ENCODE data around the gene AK5.

The AK5 gene

DNA sequence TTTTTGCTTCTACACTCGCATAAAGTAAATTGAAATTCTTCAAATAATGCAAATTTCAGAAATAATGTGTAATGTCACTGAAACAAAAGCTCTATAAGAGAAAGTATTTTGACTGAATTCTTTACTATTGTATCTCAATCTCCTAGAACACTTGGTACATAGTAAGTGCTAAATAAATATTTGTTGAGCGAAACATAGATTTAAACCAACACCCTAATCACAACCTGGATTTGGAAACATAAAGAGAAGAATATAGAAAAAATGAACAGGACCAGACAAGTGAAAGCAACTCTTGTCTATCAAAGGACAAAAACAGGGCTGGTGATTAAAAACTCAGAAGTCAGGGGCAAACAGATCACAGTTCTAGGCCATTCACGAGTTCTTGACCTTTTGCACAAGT is 74.3 kb downstream of the AK5 start:
- no peak for DNase-seq

DNA sequence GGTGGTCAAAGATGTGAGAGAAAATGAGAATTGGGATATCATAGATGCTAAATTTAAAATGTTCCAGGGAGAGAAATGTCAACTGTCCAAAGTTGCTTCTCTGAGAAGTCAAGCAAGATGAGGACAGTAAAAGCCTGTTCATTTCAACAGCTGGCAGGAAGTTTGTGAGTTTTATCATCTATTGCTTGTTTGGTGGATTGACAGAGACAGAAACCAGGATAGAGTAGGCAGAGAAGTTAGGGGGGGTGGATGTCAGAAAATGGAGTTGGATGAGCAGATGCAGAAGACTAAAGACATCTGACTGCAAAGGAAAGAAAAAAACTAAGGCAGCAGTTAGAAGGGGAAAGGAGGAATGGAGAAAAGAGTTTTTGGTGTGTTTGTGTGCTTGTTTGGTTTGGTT is 78.4 kb downstream of the AK5 start:
- no peak for DNase-seq

DNA sequence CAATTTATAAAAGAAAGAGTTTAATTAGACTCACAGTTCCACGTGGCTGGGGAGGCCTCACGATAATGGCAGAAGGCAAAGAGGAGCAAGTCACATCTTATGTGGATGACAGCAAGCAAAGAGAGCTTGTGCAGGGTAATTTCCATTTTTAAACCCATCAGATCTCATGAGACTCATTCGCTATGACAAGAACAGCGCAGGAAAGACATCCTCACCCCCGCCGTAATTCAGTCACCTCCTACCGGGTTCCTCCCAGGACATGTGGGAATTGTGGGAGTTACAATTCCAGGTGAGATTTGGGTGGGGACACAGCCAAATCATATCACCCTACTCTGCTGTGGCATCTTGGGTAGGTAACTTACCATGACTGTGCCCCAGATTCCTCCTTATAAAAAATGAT is 79.8 kb downstream of the AK5 start:
- no peak for DNase-seq

DNA sequence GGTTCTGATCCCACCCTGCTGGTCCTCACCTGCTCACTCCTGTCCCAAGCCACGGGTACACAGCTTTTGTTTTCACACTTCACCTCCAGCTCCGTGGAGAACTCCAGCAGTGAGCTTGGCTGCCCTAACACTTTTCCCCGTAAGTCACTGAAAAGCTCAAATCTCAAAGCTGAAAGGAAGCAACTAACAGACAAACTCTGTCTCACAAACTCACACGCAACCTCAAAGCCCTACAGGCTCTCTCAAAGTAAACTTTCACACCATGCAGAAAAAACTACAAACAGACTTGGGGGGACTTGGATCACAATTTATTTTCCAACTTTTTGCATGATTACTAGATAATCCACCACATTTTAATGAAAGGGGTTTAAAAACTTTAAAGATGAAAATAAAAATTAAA is 88.3 kb downstream of the AK5 start:
- DNase-seq: no peak

DNA sequence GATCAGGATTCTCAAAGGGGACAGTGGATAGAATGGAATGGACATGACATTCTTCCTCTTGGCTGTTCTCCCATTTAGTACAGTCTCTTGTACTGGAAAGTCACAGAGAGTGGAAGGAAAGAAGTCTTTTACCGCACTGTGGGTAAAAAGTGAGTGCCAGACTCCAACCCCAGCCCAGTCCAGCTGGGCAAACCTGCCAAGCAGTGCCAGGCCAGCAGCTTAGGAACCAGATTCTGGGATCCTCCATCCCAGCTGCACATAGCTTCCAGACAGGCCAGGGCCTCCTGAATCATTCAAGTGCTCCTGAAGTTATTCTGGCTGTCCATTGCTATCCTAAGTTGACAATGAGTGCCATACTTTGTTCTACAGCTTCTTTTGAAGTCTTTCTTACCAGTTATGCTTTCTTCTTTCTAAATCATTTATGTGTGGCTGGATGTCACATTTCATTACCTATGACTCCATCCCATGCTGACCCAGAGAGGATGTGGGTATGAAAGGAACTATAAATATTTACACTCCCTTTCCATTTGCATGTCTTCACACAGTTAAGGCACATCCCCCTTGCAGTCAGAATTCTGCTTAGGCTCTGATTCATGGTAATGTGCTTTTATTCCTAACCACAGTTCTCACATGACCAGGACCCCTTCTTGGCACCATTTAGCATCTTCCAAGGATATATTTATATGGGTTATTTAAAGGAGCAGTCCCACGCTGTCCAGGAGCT is 88.9 kb downstream of the AK5 start:
- no peak for DNase-seq

DNA sequence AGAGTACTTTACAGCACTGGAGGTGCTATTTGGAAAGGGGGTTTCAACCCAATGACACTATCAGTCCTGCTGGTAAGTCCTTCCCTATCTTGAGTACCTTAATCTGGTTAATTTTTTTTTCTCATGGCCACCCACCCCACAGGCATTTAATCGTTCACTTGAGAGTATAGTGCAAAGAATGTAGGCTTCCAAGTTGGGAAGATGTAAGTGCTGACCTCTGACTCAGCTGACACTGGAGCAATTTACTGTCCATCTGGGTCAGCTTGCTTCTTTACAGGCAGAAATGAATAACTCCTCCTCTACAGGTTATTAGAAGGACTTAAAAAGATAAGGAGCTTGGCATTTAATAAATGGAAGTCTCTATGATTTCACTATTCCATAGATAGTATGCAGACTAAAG is 89.6 kb downstream of the AK5 start:
- DNase-seq: no peak

DNA sequence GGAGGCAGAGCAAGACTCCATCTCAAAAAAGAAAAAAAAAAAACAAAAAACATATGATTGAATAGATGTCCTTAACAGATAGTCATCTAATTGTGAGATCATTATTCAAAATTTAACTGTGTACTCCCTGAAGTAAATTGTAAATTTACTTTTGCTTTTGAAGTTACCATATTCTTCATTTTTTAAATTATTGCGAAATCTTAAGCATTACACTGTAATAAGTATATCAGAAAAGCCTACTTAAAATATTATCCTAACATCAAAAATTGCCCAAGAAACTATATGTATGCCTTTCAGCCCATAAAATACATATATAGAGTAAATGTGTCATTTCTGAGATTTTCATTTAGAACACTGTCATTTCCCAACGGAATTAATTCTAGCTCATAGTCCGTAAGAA is 91.9 kb downstream of the AK5 start:
- no peak for DNase-seq

DNA sequence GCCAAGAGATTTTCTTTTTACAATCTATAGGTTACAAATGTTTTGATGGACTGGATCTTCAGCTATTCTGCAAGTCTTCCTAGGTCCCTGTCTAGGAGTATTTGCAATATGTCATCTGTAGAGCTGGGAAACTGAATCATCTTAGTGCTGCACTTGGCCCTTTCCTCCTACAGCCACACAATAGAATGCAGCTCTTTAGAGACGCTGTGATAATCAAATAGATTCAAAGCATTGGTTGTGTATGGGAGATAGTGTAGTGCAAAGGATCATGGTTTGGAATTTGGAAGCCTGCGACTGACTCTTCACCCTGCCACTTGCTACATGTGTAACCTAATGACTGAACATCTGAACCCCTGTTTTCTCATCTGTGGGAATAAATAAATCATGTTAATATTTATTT is 93.7 kb downstream of the AK5 start:
- DNase-seq: no peak

DNA sequence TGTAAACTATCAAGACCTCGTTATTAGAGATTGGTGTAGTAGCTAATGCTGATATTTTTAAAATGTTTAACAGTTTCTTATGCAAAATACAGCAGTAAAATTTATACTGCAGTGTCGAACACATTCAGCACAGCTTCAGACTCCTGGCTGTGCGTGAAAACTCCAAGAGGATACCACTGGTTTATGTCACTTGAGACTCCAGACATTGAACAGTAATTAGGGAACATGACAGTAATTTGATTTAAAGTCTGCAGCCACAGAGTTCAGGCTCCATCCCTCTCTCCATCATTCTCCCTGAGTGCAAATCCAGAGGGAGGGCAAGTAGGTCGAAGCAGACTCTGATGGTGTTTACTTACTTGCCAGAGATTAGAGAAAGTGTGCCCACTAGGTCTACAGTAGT is 94.2 kb downstream of the AK5 start:
- DNase-seq: no peak

DNA sequence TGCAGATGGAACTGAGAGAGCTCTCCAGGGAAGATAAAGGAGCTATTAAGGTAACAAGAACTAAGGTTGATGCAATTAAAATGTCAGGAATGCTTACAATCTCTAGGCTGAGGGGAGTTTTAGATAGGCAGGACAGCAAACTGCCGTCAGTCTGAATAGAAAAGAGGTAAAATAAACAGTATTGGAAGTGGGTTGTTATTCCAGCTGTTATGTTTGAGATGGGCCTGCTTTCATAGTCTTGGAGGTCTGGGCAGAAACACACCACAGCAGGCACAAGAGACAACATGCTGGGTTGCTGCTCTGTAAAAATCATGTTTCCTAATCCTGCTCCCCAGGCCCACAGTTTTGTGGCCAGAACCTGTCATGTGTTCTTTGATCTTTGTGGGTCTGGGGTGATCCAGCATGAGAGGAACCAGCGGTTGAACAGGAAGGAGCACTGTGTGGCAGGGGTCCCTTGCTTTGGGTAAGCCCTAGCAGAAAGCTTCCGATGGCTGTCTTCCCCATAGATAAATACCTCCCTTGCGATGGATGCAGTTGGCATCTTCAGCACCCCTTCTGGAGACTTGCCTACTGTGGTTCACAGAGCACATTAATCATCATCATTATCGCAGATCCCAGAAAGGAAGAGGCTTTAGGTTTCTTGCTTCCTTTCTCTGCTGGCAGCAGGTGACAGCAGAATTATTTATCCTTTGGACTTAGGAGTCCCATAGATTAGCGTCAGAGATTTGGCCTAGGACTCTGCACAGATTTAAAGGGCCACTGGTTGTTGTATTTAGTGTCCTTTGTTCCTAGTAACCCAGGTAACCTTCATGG is 97.1 kb downstream of the AK5 start:
- DNase-seq: no peak

DNA sequence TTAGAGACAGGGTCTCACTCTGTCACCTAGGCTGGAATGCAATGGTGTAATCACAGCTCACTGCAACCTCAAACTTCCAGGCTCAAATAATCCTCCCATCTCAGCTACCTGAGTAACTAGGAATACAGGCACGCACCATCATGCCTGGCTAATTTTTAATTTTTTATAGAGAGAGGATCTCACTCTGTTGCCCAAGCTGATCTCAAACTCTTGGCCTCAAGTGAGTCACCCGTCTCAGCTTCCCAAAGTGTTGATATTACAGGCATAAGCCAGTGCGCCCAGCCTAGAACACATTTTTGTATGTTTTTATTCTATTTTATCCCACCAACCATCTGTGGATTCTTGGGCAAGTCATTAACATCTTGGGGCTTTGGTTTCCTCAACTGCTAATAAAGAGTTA is 100.5 kb downstream of the AK5 start:
- no peak for DNase-seq

DNA sequence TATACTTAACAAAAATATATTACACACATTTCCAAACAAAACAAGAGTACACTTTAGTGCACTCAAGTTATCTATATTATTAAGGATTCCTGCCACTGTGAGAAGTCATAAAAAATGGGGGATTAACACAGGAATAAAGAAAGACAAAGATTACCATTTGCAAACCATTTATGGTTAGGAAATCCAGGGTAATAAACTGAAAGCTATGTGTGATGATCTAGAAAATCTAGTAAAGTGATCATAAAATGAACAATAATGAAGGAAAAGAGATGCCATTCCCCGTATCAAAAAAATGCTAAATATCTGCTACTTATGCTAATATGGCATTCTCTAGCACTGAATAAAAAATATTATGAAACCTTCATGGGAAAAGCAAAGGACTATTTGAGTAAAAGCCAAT is 101.4 kb downstream of the AK5 start:
- no peak for DNase-seq

DNA sequence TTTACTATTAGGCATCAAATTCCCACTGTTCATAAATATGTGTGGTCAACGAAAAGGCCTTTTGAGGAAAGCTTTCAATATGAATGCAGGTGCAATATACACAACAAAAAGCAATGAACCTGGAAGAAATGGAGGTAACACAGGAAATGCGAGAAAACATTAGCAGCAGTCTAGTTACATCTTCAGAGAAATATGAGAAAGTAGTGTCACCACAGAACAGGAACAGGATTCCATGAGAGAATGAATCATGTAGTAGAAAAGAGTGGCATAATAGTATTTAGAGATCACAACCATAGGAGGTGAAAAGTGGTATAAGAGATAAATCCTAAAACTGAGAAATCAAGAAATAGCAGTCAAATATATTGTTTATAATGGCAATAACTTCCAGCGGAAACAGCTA is 103.7 kb downstream of the AK5 start:
- no peak for DNase-seq

DNA sequence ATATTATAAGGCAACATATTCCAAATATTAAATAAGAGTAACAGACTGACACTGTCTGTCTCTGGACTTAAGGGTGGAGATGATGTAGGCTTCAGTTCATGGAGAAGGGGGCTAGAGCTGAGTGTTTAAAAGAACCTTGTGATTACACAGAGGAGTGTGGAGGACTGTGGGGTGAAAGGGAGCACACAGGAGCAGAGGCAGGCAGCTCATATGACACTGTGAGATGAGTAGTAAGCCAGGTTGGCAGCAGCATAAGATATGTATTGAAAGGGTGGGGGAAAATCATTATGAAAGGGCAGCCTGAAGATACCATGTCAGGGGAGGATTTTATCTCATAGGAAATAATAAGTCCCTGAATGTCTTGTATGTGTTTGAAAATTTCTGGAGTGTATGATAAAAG is 104.5 kb downstream of the AK5 start:
- DNase-seq: no peak

DNA sequence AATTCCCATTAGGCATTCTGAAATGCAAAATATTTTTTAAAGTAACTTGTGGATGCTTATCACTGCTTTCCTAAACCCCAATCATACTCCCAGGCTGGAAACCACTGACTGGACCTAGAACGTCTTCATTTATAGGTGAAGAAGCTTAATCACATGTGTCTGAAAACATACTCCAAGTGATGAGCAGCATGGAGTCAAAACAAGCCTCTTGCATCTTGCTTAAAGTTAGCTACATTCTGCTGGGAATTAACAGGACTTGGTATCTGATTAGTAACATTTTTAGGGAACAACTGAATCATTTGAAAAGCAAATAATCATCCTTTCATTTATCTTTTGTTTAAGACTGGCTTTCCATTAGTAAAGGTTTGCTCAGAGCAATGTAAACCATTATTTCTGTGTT is 105.7 kb downstream of the AK5 start:
- DNase-seq: no peak

DNA sequence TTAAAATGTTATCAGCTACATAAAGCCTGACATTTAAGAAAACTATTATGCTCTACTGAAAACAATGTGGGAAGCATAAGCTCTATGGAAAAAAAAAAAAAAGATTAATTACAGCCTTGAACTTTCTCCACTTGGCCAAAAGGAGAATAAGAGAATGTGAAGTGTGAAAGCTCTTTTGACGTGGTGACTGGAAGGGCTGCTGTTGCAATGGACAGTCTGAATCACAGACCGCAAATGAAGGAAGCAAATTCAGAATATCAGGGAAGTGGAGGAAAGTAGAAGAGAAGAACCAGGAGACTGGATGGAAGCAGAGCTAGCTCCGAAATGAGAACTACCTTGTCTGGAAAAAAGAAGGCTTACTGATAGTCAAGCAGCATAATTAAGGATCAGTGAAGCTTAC is 106.8 kb downstream of the AK5 start:
- DNase-seq: no peak

DNA sequence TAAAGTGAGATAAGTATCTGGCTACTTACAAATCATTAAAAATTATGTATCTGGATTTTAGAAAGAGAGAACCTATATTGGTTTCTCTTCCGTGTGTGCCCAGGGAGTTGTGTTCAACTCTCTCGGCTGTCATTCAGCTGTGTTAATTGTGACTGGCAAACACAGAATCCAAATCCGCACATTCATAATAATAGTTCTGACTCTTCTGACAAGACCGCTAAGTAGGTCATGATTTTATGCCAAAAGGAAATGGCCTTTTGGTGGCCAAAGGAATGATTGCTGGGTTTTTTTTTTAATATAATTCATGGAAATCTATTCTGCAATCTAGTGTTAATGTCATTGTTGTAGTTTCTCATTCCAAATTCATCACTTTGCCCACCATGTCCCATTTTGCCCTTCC is 110.7 kb downstream of the AK5 start:
- DNase-seq: no peak

DNA sequence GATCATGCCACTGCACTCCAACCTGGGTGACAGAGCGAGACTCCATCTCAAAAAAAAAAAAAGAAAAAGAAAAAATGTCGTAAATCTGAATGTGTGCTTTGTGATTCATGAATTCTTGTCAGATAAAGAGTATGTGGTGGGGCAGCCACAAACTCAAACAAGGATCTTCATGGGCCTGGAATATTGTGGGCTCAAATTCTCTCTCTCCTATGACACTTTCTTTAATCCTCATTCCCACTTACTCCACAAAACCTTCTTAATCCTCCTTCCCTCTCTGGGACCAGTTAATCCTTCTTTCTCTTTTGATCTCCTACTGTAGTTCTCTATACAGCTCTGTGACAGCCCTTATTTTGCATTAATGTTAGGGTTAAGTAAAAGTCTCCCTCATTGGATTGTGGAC is 112.3 kb downstream of the AK5 start:
- DNase-seq: no peak

DNA sequence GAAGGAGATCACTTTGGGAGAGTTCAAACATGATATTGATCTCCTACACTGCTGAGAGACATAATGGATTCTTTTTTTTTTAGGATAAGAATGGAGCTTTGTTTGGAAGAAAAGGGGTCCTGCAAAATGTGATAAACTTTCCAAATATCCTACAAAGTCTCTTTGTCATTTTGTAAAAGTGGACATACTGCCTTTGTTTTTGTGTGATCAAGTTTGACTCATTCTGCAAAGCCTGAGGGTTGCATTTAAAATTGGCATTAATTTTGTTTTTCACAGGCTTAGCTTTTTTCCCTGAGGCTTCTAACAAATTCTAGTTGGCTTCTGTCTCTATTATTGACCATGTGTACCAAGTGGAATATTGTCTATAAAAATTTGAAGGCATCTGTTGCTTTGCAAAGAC is 113.2 kb downstream of the AK5 start:
- no peak for DNase-seq

DNA sequence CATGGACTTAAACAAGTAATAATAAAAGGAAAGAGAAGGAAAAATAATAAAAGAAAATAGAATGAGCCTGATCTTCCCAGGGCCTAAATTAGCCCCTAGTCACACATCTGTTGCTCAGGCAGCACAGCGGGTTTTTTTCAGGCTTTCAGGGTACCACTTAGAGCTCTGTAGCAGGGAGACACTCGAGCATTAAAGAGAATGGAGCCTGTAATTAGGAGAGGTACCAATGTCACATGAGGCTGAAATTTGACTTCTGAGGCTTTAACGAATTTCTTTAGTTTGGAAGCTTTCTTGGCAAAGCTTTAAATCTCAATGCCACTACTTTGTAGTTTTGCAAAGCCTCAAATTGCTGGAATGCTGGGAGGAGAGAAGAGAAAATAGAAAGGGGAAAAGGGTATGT is 116.3 kb downstream of the AK5 start:
- no peak for DNase-seq

DNA sequence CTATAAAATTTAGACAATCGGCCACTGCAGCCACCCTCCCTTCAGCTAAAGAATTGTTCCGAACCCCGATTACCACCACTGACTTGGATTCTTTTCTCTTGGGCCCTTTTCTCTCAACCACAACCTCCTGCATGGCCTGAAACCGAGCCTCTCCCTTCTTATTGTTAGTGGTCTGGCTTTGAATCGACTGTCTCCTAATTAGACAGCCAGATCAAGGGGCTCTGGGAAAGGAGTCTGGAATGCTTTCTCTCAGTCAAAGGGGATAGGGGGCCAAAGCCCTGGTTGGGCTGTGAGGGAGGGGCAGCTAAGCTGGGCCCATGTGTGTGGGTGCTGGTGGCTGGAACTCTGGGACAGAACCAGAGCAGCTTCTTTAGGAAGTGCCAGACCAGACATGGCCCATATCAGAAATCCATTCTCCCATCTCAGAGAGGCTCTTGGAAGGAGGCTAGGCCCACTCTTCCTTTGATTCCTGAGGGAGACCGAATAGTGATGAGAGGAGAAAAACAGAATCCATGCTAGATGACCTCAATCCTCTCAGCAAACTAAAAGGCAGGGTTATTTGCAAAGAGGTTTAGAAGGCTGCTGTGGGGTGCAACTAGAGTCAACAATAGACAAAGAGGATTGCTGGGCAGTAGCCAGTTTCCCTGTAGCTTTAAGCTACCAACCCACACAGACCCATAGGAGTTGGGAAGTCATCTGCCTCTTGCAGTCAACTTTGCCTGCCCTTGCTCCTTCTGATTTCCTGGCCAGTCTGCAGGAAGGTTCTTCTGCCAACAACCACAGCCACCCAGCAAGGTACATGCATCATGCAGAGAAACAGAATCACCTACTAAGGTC is 117.6 kb downstream of the AK5 start:
- no peak for DNase-seq

DNA sequence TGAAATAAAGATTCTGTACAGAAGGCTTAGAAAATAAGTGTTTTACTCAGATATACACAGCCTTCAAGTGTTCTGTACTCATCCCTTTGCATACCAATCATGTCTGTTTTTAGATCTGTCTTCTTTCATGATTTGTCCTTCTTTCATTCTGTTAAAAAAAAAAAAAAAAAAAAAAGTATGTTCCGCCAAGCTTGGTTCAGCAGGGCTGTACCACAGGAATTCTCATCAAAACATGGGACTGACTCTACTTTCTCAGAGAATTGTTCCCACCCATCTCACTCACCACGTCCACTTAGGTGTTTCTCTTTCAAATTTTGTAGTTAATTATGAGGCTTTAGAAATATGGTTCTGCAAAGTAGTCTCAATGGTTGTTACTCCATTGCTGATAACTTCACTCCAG is 119.0 kb downstream of the AK5 start:
- no peak for DNase-seq

DNA sequence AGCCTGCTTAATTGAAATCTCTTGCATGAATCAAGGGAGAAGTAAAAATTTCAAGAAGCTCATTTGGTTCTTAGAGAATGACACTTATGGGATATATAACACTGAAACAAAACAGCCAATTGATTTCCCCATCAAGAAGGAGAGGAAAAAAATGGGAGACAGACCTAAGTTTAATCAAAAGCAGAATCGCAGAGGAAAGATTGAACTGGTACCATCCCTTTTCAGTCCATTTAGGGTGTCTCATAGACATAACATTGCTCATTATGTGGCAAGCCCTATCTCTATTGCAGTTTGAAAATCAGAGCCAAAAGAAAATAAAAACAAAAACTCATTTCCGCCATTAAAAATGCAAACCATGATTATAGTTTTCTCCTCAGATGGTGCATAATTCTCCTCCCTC is 119.6 kb downstream of the AK5 start:
- no peak for DNase-seq

DNA sequence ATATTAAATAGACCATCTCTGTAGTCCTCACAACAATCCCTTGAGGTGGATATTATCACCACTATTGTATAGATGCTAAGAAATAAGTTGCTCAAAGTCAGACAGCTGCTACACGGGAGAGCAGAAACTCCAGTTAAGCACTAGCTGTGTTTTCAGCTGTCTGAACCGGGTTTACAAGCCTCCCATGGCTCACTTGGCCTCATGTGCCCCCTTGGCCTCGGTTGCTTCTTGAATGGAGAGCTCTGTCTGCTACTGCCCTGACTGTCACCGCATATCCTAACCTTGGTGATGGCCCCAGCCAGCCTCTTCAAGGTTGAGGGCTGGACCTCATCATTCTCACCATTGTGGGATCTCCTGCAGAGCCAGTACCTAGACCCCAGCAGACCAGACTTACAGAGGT is 123.4 kb downstream of the AK5 start:
- no peak for DNase-seq

Data from CD4-positive, alpha-beta T cell treated with Interleukin-10 for 1 hour (primary cell).